Measurements from ENCODE around the gene PPM1J.
"Not testable (repeated sequence)": the region's sequence is repeated elsewhere in the genome, so short reads cannot be mapped to it uniquely, and the experiment has no call there.

PPM1J gene

GRCh38 chr1:112715264-112716053, at the start of gene PPM1J:
PPM1J (minus strand) TSS chr1:112715332; CDS start chr1:112715301, 31 bp downstream.
- peak; percentile 88 for DNase-seq

DNA sequence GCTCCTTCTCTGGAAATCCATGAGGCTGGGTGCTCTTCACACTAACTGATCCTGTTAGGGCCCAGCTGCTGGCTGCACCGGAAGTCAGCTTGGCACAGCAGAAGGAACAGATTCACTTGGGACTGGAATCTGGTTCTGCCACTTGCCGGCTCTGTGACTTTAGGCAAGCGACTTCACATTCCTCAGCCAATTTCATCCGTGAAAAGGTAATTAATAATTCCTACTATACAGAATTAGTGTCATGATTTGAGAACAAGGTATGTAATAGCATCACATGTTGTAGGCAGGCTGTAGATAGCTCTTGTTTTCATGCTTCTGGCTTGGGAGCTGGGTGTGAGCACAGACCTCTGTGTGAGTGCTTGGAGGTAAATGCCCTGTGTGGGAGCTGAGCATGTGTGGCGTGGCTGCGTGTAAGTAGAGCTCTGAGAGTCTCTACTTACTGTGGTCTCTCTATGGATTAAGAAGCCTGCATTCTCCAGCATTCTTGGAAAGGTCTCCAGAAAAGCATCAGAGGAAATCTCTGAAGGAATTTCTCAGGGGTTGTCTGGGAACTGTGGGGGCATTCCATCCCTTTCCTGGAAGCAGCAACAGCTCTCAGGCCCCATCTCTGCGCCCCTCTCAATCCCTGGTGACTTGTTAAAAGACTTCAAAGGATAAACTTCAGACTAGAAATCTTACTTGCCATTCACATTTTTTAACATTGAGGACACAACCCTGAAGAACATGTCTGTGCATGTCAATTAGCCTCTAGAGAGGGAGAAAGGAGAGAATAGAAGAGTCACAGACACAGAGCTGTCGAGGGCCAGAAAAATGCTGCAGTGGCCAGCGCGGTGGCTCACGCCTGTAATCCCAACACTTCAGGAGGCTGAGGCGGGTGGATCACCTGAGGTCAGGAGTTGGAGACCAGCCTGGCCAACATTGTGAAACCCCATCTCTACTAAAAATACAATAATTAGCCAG, 47.7 kb upstream of the PPM1J start:
- DNase-seq, result no peak

- DNase-seq, result no peak
These were observed 46.8 kb upstream of the PPM1J start for GRCh38 chr1:112761714-112762480.

- DNase-seq, result no peak
These were observed 44.1 kb upstream of the PPM1J start for GRCh38 chr1:112759228-112759627.

DNA sequence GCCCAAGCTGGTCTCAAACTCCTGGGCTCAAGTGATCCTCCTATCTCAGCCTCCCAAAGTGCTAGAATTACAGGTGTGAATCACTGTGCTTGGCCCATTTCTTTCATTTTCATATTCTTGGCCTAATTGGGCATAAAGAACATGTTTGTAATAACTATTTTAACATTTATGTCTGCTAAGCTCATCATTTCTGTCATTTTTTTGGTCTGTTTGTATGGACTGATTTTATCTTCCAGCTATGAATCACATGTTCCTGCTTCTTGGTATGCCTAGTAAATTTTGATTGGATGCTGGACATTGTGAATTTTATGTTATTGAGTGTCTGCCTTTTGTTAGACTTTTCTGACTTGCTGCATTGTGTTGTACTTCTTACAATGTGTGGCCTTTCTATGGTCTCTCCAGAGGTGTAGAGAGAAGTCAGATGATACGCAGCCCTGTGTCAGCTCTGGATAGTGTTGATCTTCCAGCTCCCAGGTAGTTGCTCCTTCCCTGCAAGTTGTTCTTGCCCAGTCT, 39.0 kb upstream of the PPM1J start:
- no peak for DNase-seq

DNA sequence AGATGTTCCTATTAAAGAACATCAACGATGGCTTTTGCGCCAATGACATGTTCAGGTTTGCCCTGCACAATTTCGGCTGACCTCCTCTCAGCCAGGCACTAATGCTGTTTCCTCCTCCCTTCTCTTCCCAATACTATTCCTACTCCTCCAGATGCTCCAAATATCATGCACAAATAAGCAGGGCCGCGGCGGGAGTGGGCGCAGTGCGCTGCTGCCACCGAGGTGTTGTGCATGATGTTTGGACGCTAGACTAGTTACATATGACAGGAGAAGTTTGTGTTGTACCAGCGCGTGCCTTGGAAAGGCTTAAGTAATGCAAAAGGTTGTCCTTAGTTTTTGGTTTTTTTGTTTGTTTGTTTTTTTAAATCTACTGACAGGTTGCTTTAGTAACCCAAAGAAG, 33.3 kb upstream of the PPM1J start:
- DNase-seq, result no peak

DNA sequence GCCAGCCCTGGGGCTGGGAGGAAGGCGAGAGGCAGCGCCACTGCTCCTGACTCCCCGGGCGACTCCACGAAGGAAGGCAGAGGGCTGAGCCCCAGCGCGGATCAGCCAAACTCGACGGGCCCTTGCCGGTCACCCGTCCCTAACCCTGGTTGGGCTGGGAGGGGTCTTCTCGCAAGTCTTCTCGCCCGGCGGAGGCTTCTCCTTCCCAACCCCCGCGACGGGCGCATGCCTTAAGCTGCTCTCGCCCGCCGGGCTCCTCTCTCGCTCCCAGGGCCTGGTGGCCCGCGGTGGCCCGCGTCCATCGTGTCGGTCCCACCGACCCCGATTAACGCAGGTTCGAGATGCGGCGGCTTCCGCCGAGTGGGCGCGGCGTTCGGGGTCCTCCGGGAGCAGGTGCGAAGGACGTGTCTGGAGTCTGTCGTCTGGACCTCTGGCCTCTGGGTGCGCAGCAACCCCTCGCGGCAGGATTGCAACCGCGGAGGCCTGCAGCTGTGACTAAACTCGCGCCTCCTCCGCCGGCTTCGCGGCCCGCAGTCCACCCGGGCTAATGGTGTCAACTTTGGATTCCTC, 29.0 kb upstream of the PPM1J start:
- peak; percentile 70 for DNase-seq

DNA sequence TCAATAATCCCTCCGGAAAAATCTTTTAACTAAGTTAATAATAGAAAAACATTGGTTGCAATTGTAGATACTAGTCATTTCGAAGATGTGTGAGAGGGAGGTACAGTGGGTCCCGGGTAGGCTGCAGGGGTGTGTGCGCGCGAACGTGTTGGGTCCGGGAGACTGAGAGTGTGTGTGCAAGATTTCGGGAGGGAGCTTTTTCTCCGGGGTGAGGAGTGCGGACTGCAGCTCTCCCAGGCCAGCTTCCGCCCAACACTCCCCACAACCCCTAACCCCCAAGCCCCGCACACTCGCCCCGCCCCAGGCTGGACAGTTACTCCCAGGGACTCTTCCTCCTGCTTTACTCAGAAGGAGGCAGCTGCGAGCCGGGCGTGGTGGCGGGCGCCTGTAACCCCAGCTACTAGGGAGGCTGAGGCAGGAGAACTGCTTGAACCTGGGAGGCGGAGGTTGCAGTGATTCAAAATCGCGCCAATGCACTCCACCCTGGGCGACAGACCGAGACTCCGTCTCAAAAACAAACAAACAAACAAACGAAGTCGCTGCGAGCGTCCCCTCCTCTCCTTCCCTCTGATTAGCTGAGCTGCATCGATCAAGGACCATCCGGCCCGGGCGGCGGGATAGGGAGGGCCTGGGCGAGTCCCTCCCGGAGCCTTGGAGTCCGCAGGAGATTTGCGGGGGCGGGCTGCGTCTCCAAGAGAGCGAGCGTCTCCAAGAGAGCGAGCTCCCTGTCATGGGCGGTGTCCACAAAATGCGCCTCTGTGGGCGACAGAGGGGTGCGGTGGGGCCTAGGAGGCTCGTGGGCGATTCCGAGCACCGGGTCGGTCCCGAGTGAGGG, 28.3 kb upstream of the PPM1J start:
- no peak for DNase-seq

DNA sequence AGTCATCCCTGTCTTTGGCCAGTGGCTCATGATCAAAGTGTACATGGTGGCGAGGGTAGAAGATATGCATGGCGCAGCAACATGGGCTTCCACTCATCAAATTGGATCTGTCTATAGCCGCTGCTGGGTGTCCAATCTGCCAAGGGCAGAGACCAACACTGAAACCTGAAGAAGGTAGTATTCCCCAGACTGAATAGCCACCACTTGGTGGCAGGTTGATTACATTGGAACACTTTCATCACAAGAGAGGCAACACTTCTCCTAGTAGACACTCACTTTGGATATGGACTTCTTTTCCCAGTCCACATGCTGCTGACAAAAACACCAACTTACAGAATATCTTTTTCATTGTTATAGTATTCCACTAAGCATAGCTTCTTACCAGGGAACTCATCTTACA, 22.4 kb upstream of the PPM1J start:
- DNase-seq, result no peak

- DNase-seq, result peak; percentile 98
These were observed 20.6 kb upstream of the PPM1J start for GRCh38 chr1:112735752-112736151.

DNA sequence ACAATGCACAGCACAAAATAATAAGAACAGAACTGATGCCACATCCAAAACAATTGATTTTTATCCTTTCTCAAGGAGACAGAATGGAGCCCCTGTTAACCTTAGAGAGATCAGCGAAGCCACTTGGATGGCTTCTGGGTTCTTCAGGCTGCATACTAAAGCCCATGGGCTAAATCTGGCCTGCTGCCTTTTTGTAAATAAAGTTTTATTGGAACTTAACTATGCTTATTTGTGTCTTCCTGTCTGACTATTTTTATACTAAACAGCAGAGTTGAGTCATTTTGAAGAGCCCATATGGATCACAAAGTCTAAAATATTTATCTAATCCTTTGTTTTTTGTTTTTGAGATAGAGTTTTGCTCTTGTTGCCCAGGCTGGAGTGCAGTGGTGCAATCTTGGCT, 16.3 kb upstream of the PPM1J start:
- DNase-seq, result peak; percentile 60

GRCh38 chr1:112729909-112730308, 14.8 kb upstream of the PPM1J start:
- no peak for DNase-seq

DNA sequence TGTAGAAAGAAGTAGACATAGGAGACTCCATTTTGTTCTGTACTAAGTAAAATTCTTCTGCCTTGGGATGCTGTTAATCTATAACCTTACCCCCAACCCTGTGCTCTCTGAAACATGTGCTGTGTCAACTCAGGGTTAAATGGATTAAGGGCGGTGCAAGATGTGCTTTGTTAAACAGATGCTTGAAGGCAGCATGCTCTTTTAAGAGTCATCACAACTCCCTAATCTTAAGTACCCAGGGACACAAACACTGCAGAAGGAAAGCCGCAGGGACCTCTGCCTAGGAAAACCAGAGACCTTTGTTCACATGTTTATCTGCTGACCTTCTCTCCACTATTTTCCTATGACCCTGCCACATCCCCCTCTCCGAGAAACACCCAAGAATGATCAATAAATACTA, 13.9 kb upstream of the PPM1J start:
- not testable (repeated sequence) for DNase-seq

DNA sequence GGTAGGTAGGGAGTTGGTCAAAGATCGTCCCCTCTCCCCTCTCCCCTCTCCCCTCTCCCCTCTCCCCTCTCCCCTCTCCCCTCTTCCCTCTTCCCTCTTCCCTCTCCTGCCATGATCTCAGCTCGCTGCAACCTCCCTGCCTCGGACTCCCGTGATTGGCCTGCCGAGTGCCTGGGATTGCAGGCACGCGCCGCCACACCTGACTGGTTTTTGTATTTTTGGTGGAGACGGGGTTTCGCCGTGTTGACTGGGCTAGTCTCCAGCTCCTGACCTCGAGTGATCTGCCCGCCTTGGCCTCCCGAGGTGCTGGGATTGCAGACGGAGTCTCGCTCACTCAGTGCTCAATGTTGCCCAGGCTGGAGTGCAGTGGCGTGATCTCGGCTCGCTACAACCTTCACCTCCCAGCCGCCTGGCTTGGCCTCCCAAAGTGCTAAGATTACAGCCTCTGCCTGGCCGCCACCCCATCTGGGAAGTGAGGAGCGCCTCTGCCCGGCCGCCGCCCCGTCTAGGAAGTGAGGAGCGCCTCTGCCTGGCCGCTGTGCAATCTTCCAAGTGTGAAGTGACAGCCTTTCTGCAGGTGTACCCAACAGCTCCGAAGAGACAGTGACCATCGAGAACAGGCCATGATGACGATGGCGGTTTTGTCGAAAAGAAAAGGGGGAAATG, 13.3 kb upstream of the PPM1J start:
- not testable (repeated sequence) for DNase-seq

GRCh38 chr1:112727716-112728115, 12.6 kb upstream of the PPM1J start:
- DNase-seq, result peak; percentile 71

DNA sequence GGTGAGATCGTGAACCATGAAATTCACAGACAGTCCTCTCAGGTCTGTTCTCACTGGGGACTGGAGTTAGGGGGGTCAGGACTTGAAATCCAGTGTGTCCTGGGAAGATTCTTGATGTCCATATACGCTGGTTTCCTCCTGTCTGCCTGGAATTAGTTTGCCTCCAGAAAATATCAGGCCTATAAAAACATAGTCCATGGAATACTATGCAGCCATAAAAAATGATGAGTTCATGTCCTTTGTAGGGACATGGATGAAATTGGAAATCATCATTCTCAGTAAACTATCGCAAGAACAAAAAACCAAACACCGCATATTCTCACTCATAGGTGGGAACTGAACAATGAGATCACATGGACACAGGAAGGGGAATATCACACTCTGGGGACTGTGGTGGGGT, 9.1 kb upstream of the PPM1J start:
- not testable (repeated sequence) for DNase-seq

GRCh38 chr1:112723511-112723839, 8.3 kb upstream of the PPM1J start:
- no peak for DNase-seq

DNA sequence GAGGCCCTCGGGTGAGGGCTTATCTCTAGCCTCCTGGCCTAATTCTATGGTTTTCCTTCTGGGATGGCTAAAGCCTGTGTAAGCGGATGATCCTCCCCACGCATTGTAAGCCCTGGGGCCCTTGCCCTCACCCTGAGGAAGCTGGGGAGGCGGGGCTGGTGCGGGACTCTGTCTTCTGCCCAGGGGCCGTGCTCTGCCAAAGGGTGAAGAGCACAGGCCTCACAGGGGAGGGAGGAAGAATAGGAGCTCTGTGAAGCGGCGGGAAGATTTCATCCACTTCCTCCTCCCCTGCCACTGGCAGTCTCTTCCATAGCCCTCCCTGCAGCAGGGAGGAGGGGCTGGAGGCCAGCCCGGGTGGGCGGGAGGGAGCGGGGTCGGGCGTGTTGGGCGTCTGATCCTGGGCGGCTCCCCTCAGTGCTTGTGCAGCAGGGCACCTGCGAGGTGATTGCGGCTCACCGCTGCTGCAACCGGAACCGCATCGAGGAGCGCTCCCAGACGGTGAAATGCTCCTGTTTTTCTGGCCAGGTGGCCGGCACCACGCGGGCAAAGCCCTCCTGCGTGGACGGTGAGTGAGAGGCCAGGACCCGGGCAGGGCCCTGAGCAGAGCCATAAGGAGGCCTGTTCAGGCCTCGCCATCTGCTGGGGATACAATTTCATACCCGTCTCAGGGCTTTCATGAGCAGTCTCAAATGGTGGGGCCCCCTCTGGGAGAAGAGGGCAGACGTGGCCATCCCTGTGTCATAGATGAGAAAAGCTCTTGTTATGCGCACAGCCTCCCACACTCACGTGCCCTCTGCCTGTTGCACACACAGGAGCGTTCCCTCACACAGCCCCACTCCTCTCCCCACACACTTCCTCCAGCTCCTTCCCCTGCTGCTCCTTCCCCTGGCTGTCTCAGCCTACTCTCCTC, 7.7 kb upstream of the PPM1J start:
- no peak for DNase-seq

- no peak for DNase-seq
These were observed 6.9 kb upstream of the PPM1J start for GRCh38 chr1:112721966-112722524.

GRCh38 chr1:112721294-112721693, 6.2 kb upstream of the PPM1J start:
- not testable (repeated sequence) for DNase-seq
